WERI-Rb-1 (cell line): ENCODE results near the gene HOXC5.

Experiments used
- DNase-seq: peaks from one replicate; pipeline ENCODE4 v3.0.0-alpha.2; 2020
- H3K27ac ChIP-seq: fragments of 250-450 bp; sonication (Bioruptor Pico); 2 replicates; pipeline ENCODE4 v1.5.1; 2020; ENCODE audit warnings: mild to moderate bottlenecking, moderate library complexity
- H3K27me3 ChIP-seq: fragments of 250-450 bp; sonication (Bioruptor Pico); 2 replicates; pipeline ENCODE4 v1.5.1; 2021; ENCODE audit warnings: mild to moderate bottlenecking, low read depth, moderate library complexity; ENCODE audit not compliant: insufficient read depth, severe bottlenecking
- H3K36me3 ChIP-seq: fragments of 250-450 bp; sonication (Bioruptor Pico); 2 replicates; pipeline ENCODE4 v1.5.1; 2020; ENCODE audit warnings: mild to moderate bottlenecking, moderate library complexity
- H3K4me3 ChIP-seq: 2 replicates; pipeline ENCODE4 v1.5.1; 2011; ENCODE audit warnings: low read depth, mild to moderate bottlenecking, control low read depth, low read length
- H3K9me3 ChIP-seq: fragments of 250-450 bp; sonication (Bioruptor Pico); 2 replicates; pipeline ENCODE4 v1.5.1; 2021; ENCODE audit warnings: mild to moderate bottlenecking, moderate library complexity; ENCODE audit not compliant: severe bottlenecking
- TF ChIP-seq, protein P1 (sequence below): IDR thresholded peaks from 2 replicates; pipeline ENCODE4 v1.5.1; 2011; ENCODE audit warnings: low read depth, mild to moderate bottlenecking, control low read depth, inconsistent platforms, low read length

Gene HOXC5

DNA sequence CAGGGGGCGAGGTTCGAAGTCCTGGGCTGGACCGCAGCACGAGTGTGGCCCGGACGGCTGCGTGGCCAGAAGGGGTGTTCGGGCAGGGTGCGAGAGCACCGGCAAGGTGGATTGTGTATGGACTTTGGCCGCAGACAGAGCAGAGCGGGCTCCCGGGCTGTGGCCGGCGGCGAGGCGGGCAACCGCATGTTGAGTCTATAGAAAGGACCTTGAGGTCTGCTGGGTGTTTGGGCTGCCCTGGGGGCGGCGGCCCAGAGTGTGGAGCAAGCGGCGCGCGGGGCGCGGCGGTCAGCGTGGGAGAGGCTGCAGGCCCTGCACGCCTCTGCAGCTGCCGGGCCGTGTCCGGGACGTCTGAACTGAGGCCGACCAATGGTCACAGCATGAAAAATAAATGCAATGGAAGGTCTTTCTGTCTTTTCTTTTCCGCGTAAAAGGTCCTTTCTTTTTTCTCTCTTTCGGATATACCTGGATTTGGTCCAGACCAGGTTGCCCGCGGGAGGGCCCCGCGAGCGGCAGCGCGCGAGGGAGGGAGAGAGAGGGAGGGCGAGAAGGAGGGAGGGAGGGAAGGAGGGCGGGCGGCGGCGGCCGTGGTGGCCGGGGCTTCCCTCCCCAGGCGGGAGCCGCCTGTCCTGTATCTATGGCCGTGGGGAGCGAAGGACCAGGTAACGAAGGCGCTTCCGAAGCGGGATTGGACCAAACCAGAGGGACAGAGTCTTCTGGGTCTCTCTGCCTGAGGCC is 38.4 kb upstream of the HOXC5 start:
- Histone ChIP-seq H3K36me3 (no peaks in the 10 kb centered on the region), H3K27ac (peak overlapping the region; percentile 95), H3K27me3 (no peaks in the 10 kb centered on the region), H3K4me3 (no peak overlapping the region), H3K9me3 (no peaks in the 10 kb centered on the region)
- TF ChIP-seq, protein P1, sequence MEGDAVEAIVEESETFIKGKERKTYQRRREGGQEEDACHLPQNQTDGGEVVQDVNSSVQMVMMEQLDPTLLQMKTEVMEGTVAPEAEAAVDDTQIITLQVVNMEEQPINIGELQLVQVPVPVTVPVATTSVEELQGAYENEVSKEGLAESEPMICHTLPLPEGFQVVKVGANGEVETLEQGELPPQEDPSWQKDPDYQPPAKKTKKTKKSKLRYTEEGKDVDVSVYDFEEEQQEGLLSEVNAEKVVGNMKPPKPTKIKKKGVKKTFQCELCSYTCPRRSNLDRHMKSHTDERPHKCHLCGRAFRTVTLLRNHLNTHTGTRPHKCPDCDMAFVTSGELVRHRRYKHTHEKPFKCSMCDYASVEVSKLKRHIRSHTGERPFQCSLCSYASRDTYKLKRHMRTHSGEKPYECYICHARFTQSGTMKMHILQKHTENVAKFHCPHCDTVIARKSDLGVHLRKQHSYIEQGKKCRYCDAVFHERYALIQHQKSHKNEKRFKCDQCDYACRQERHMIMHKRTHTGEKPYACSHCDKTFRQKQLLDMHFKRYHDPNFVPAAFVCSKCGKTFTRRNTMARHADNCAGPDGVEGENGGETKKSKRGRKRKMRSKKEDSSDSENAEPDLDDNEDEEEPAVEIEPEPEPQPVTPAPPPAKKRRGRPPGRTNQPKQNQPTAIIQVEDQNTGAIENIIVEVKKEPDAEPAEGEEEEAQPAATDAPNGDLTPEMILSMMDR, result no peak
- no peak for DNase-seq

DNA sequence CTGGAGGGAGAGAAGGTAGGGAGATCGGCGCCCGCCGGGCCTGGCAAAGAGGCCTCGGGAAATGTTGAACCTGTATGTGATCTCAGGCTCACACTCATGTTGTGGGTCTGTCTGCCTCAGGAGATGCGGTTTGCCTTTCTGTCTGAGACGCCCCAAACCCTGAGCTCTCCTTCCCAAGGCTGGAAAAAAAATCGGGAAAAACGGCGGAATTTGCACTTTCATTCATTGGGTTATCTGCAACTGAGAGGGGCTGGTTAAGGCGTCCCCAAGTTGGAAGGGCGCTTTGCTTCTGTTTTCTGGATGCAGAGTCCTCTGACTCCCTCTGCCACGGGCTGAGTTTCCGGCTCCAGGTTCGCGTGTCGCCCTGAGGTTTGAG is 37.9 kb upstream of the HOXC5 start:
- no peaks in the 10 kb centered on the region for H3K36me3 ChIP-seq
- peak overlapping the region; percentile 95 for H3K27ac ChIP-seq
- H3K27me3 ChIP-seq, result no peaks in the 10 kb centered on the region
- no peaks in the 10 kb centered on the region for H3K9me3 ChIP-seq
- TF ChIP-seq, protein P1, result no peak
- peak overlapping the region; percentile 49 for H3K4me3 ChIP-seq
- DNase-seq, result no peak

DNA sequence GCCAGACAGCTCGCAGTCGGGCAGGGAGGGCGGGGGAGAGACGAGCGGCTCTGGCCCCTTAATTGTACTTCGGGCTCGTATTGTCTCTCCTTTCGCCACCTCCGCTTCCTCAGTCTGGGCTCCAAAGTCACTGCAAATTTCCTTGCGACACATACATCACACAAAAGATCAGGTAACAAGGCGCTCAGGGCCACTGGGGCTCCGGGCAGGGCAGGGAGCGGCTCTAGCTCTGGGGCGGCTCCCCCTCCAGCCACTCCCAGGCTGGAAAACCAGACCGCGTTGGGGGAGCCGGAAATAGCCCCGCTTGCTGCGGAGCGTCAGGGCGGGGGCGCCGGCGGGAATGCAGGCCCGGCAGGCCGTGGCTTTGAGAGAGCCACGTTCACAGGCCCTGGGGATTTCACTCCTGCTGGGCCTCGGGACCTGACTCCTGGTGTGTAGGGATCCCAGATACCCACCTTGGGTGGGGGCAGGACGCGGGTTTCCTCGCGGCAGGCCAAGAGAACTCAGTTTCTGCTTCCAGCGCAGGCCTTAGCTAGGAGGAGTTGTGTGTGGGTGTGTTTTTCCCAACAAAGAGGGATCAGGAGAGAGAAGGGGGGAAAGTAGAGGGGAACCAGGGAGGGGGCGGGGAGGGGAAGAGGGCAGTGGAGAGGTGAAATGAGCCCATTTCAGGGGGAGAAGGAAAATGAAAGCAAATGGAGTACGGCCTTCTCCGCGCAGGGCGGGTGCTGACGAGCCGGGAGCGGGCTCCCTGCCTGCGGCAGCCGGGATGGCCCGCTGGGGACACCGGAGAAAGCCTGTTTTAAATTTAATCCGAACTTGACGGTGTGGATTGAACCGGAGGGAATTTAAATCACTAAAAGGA is 37.2 kb upstream of the HOXC5 start:
- Histone ChIP-seq H3K36me3 (no peaks in the 10 kb centered on the region), H3K27me3 (no peaks in the 10 kb centered on the region), H3K27ac (peak overlapping the region; percentile 95), H3K4me3 (peak overlapping the region; percentile 49), H3K9me3 (no peaks in the 10 kb centered on the region)
- TF ChIP-seq, protein P1, result no peak
- no peak for DNase-seq

DNA sequence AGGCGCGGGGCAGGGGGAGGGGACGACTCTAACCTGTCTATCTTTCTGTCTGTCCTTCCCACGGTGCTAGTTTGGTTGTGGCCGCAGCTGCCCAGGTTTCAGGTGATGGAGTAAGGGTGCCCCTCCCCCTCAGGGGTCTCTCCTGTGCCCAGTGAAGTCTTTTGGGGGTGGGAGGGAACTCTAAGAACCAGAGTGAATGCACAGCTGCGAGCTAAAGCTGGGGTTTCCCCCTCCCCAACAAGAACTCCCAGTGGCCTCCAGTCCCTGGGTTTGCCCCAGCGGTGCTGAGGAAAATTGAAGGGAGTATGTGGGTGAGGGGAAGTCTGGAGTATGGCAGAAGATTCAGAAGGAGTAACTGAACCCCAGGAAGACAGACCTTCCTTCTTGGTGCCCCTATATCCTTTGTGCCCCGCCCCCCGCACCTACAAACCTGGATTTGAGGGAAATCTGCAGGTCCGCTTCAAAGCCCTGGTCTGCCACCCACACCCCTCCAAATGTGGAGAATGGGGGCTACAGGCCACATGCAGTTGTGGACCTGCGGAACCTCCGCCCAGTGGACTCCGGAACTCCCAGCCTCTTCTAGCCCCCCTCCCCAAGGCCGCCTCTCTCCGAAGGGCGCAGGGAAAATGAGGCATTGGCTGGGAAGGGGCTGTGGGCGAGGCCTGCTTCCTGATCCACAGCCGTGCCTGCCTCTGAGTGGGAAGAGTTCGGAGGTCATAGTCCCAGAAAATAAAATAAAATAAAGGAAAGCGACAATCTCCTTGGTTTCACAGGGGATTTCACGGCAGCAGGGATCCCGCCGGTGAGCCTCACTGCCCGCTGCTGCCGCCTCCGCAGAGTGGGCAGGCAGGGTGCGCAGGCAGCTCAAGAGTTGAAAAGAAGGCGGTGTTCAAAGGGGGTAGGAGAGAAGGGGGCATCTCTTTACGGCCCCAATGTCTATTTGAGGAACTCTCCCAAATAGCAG is 36.3 kb upstream of the HOXC5 start:
- no peak for DNase-seq
- no peaks in the 10 kb centered on the region for H3K36me3 ChIP-seq
- no peaks in the 10 kb centered on the region for H3K27me3 ChIP-seq
- TF ChIP-seq, protein P1, result no peak
- H3K4me3 ChIP-seq, result peak overlapping the region; percentile 86
- H3K9me3 ChIP-seq, result no peaks in the 10 kb centered on the region
- H3K27ac ChIP-seq, result peak overlapping the region; percentile 95

DNA sequence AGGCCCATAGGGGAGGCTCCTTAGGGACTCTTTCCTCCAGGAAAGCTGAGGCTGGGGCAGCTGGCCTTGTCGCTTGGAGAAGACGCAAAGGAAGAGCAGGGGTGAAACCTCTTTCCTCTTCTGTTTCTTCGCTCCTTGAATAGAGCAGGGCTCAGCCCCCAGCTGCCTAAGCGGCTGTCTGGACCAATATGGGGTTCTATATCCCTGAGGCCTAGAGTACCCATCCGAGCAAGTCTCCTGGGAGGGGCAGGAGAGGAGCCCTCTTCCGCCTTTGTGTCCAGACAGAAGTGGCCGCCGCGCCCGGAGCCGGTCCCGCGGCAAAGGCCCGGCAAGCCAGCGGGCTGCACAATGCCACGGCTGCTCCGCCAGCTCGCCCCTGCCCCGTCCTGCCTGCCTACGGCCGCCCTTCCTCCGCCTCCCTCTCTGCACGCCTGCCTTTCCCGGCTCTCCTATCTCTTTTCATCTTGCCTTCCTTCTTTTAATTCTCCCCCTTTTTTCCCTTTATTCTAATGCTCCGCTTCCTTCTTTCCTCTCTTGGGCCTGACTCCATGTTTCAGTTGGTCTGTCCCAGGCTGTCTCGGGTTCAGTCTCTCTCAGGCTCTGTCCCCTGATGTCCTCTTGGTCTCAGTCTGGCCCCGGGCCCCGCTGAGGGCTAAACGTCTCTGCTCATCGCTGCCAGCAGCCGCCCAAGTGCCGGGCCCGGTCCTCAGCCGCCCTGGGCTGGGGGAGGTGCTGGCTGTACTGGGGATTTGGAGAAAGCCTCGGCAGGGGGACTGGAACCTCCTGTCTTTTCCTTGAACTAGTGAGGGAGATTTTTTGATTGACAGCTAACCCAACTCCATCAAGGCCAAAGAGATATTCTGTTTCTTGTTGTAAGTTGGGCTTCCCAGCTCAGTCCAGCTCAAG is 35.4 kb upstream of the HOXC5 start:
- TF ChIP-seq, protein P1, result no peak
- Histone ChIP-seq H3K36me3 (peaks cover under 1% of the 10 kb centered on the region), H3K27ac (peak overlapping the region; percentile 95), H3K27me3 (no peaks in the 10 kb centered on the region), H3K9me3 (no peaks in the 10 kb centered on the region), H3K4me3 (peak overlapping the region; percentile 86)
- DNase-seq, result peak; percentile 83
